Measurements from ENCODE around the gene ATXN7L1.
A peak's percentile ranks its signal among the peaks of the same experiment; 100 is the strongest.

The ATXN7L1 gene

DNA sequence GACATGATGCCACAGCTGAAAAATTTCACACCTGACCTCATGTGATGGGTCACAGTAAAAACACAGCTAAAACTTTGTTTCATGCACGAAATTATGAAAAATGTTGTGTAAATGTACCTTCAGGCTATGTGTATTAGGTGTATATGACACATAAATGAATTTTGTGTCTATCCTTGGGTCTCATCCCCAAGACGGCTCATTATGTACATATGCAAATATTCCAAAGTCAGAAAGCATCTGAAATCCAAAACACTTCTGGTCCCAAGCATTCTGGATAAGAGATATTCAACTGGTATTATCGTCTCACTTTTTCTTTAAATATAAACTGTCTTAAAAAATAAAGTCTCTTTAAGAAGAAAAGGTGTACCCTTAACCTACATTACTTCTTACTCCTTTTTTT is 145.4 kb downstream of the ATXN7L1 start:
- no peak overlapping the region for H3K9ac ChIP-seq (ENCODE audit: low read length)
- no peak overlapping the region for H2BK120ac ChIP-seq (ENCODE audit: insufficient read depth, low read length, poor library complexity)
- H3K79me1 ChIP-seq (ENCODE audit: low read length) = no peaks in the 10 kb centered on the region
- H4K91ac ChIP-seq (ENCODE audit: low read depth, low read length) = no peak overlapping the region
- no peak overlapping the region for H3K14ac ChIP-seq (ENCODE audit: low read length)
- no peaks in the 10 kb centered on the region for H3K27me3 ChIP-seq (ENCODE audit: insufficient read depth, low read length)
- no peaks in the 10 kb centered on the region for H3K79me2 ChIP-seq (ENCODE audit: control insufficient read depth, insufficient read depth, low read length, poor library complexity)
- H3K4me3 ChIP-seq (ENCODE audit: low read depth, low read length) = no peak overlapping the region
- no peak overlapping the region for H3K4me2 ChIP-seq (ENCODE audit: low read length)
- H3K9me3 ChIP-seq (ENCODE audit: insufficient read depth, low read depth, low read length) = no peaks in the 10 kb centered on the region
- peak in 1 of 2 donors; percentile 17 for DNase-seq
- H3K27ac ChIP-seq (ENCODE audit: low read depth, low read length) = no peak overlapping the region
- no peak overlapping the region for H2AFZ ChIP-seq (ENCODE audit: insufficient read depth, low read length, poor library complexity)
- no peak overlapping the region for H3K18ac ChIP-seq (ENCODE audit: low read length)
- no peak overlapping the region for H4K12ac ChIP-seq (ENCODE audit: low read depth, low read length)
- no peak overlapping the region for H2BK12ac ChIP-seq (ENCODE audit: low read length)
- no peak overlapping the region for H4K8ac ChIP-seq (ENCODE audit: low read depth, low read length)
- H3K4ac ChIP-seq (ENCODE audit: low read depth, low read length) = no peak overlapping the region
- H2BK5ac ChIP-seq (ENCODE audit: low read depth, low read length, poor library complexity) = no peak overlapping the region
- no peak overlapping the region for H3K23ac ChIP-seq (ENCODE audit: low read length)
- no peak overlapping the region for H2AK5ac ChIP-seq (ENCODE audit: low read length)
- H3K36me3 ChIP-seq (ENCODE audit: control insufficient read depth in 1 of 2, insufficient read depth in 2 of 2, low read length in 2 of 2) = no peaks in the 10 kb centered on the region
- no CpG with 5 or more reads among the region's 3 CpGs for WGBS (ENCODE audit: extremely low coverage, insufficient coverage, insufficient read length)
- peaks cover 0 to 2% of the 10 kb centered on the region in 2 experiments for H3K4me1 ChIP-seq (ENCODE audit: control insufficient read depth in 1 of 2, insufficient read depth in 2 of 2, low read length in 2 of 2)

DNA sequence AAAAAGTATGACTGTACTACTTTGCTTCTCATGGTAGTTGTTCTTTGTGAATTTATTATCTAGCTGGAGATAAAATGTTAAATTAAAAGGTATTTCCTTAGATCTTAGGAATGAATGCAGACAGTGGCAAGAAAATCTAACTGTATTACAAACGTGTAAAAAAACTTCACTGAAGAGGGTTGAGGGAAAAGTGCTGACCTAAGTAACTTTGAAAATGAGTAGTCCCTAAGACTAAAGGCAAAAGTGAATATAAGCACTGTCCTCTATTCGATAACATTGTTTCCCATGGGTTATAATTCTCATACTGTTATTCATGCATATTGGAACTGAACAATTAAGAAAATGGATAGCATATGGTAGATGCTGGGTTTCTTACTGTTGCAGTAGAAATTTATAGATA is 148.4 kb downstream of the ATXN7L1 start:
- Histone ChIP-seq H3K18ac (ENCODE audit: low read length) (no peak overlapping the region), H3K27me3 (ENCODE audit: insufficient read depth, low read length) (no peaks in the 10 kb centered on the region), H3K23ac (ENCODE audit: low read length) (no peak overlapping the region), H3K9me3 (ENCODE audit: insufficient read depth, low read depth, low read length) (no peaks in the 10 kb centered on the region), H4K8ac (ENCODE audit: low read depth, low read length) (no peak overlapping the region), H2BK5ac (ENCODE audit: low read depth, low read length, poor library complexity) (no peak overlapping the region), H2BK120ac (ENCODE audit: insufficient read depth, low read length, poor library complexity) (no peak overlapping the region), H3K79me2 (ENCODE audit: control insufficient read depth, insufficient read depth, low read length, poor library complexity) (no peaks in the 10 kb centered on the region), H3K4me2 (ENCODE audit: low read length) (no peak overlapping the region), H3K4me3 (ENCODE audit: low read depth, low read length) (no peak overlapping the region), H4K91ac (ENCODE audit: low read depth, low read length) (no peak overlapping the region), H3K4me1 (ENCODE audit: control insufficient read depth in 1 of 2, insufficient read depth in 2 of 2, low read length in 2 of 2) (no peaks in the 10 kb centered on the region), H2AFZ (ENCODE audit: insufficient read depth, low read length, poor library complexity) (no peak overlapping the region), H3K4ac (ENCODE audit: low read depth, low read length) (no peak overlapping the region), H3K79me1 (ENCODE audit: low read length) (no peaks in the 10 kb centered on the region), H3K36me3 (ENCODE audit: control insufficient read depth in 1 of 2, insufficient read depth in 2 of 2, low read length in 2 of 2) (no peaks in the 10 kb centered on the region), H3K27ac (ENCODE audit: low read depth, low read length) (no peak overlapping the region), H3K9ac (ENCODE audit: low read length) (no peak overlapping the region), H4K12ac (ENCODE audit: low read depth, low read length) (no peak overlapping the region), H3K14ac (ENCODE audit: low read length) (no peak overlapping the region), H2BK12ac (ENCODE audit: low read length) (no peak overlapping the region), H2AK5ac (ENCODE audit: low read length) (no peak overlapping the region)
- no peak for DNase-seq
- WGBS (ENCODE audit: extremely low coverage, insufficient coverage, insufficient read length) = no CpG with 5 or more reads among the region's 2 CpGs

DNA sequence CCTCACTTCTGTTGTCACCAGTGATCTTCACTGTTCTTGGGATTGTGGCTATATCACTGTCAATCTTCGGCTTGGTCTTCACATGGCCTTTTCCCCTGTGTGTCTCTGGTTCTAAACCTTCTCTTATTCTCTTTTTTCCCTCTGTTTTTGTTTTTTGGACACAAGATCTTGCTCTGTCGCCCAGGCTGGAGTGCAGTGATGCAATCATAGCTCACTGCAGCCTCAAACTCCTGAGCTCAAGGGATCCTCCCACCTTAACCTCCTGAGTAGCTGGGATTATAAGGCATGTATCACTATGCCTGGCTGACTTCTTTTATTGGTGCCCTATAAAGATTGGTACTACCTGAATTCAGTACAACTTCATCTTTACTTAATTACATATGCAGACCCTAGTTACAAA is 151.7 kb downstream of the ATXN7L1 start:
- H4K91ac ChIP-seq (ENCODE audit: low read depth, low read length) = no peak overlapping the region
- H3K9me3 ChIP-seq (ENCODE audit: insufficient read depth, low read depth, low read length) = no peaks in the 10 kb centered on the region
- no peak overlapping the region for H3K9ac ChIP-seq (ENCODE audit: low read length)
- H3K27ac ChIP-seq (ENCODE audit: low read depth, low read length) = no peak overlapping the region
- no CpG with 5 or more reads among the region's 2 CpGs for WGBS (ENCODE audit: extremely low coverage, insufficient coverage, insufficient read length)
- H4K8ac ChIP-seq (ENCODE audit: low read depth, low read length) = no peak overlapping the region
- no peak overlapping the region for H4K12ac ChIP-seq (ENCODE audit: low read depth, low read length)
- H3K23ac ChIP-seq (ENCODE audit: low read length) = no peak overlapping the region
- no peak overlapping the region for H2AFZ ChIP-seq (ENCODE audit: insufficient read depth, low read length, poor library complexity)
- no peaks in the 10 kb centered on the region for H3K36me3 ChIP-seq (ENCODE audit: control insufficient read depth in 1 of 2, insufficient read depth in 2 of 2, low read length in 2 of 2)
- no peak for DNase-seq
- H2BK12ac ChIP-seq (ENCODE audit: low read length) = no peak overlapping the region
- H3K18ac ChIP-seq (ENCODE audit: low read length) = no peak overlapping the region
- peaks cover 0 to 3% of the 10 kb centered on the region in 2 experiments for H3K4me1 ChIP-seq (ENCODE audit: control insufficient read depth in 1 of 2, insufficient read depth in 2 of 2, low read length in 2 of 2)
- no peak overlapping the region for H3K4me3 ChIP-seq (ENCODE audit: low read depth, low read length)
- no peak overlapping the region for H3K4me2 ChIP-seq (ENCODE audit: low read length)
- no peak overlapping the region for H2BK120ac ChIP-seq (ENCODE audit: insufficient read depth, low read length, poor library complexity)
- no peak overlapping the region for H3K14ac ChIP-seq (ENCODE audit: low read length)
- H3K79me2 ChIP-seq (ENCODE audit: control insufficient read depth, insufficient read depth, low read length, poor library complexity) = no peaks in the 10 kb centered on the region
- no peak overlapping the region for H3K4ac ChIP-seq (ENCODE audit: low read depth, low read length)
- H2AK5ac ChIP-seq (ENCODE audit: low read length) = no peak overlapping the region
- no peaks in the 10 kb centered on the region for H3K79me1 ChIP-seq (ENCODE audit: low read length)
- H3K27me3 ChIP-seq (ENCODE audit: insufficient read depth, low read length) = no peaks in the 10 kb centered on the region
- no peak overlapping the region for H2BK5ac ChIP-seq (ENCODE audit: low read depth, low read length, poor library complexity)

DNA sequence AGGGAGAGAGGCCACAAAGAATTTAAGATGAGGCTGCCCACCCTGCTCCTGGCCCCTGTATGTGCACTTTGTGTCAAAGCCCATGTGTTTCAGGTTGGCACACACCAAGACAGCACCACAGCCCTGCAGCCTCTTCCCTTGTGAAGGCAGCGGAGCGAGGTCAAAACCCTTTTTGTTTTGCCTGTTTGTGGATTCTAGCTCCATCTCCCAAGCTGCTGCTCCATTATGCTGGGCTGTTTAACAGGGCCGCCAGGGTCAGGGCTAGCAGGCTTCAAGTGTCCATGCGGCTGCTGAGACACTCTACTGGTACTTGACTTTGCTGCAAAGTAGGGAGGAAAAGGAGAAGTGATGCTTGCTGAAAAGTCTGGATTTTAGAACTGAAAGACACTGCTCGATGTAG is 152.8 kb downstream of the ATXN7L1 start:
- no peak overlapping the region for H2AK5ac ChIP-seq (ENCODE audit: low read length)
- H3K4me3 ChIP-seq (ENCODE audit: low read depth, low read length) = no peak overlapping the region
- no peaks in the 10 kb centered on the region for H3K36me3 ChIP-seq (ENCODE audit: control insufficient read depth in 1 of 2, insufficient read depth in 2 of 2, low read length in 2 of 2)
- no peak overlapping the region for H4K91ac ChIP-seq (ENCODE audit: low read depth, low read length)
- no peak overlapping the region for H3K4ac ChIP-seq (ENCODE audit: low read depth, low read length)
- no peak overlapping the region for H2BK5ac ChIP-seq (ENCODE audit: low read depth, low read length, poor library complexity)
- no peak overlapping the region for H2BK12ac ChIP-seq (ENCODE audit: low read length)
- no peak overlapping the region for H3K23ac ChIP-seq (ENCODE audit: low read length)
- H3K14ac ChIP-seq (ENCODE audit: low read length) = no peak overlapping the region
- H3K27me3 ChIP-seq (ENCODE audit: insufficient read depth, low read length) = no peaks in the 10 kb centered on the region
- no peak overlapping the region for H3K9ac ChIP-seq (ENCODE audit: low read length)
- no peak overlapping the region for H3K4me2 ChIP-seq (ENCODE audit: low read length)
- no peak overlapping the region for H4K12ac ChIP-seq (ENCODE audit: low read depth, low read length)
- no peak for DNase-seq
- no peak overlapping the region for H4K8ac ChIP-seq (ENCODE audit: low read depth, low read length)
- no peak overlapping the region for H3K18ac ChIP-seq (ENCODE audit: low read length)
- H3K79me2 ChIP-seq (ENCODE audit: control insufficient read depth, insufficient read depth, low read length, poor library complexity) = no peaks in the 10 kb centered on the region
- no peak overlapping the region for H2BK120ac ChIP-seq (ENCODE audit: insufficient read depth, low read length, poor library complexity)
- WGBS (ENCODE audit: extremely low coverage, insufficient coverage, insufficient read length) = no CpG with 5 or more reads among the region's 5 CpGs
- H3K79me1 ChIP-seq (ENCODE audit: low read length) = no peaks in the 10 kb centered on the region
- peaks cover 8 to 11% of the 10 kb centered on the region in 2 experiments for H3K4me1 ChIP-seq (ENCODE audit: control insufficient read depth in 1 of 2, insufficient read depth in 2 of 2, low read length in 2 of 2)
- no peak overlapping the region for H2AFZ ChIP-seq (ENCODE audit: insufficient read depth, low read length, poor library complexity)
- H3K27ac ChIP-seq (ENCODE audit: low read depth, low read length) = no peak overlapping the region
- no peaks in the 10 kb centered on the region for H3K9me3 ChIP-seq (ENCODE audit: insufficient read depth, low read depth, low read length)

All from trophoblast cell (in vitro differentiated cells and primary cell).